Panc1 (cell line): ENCODE data around the gene HNRNPAB. TPM values are rescaled to one million over a fixed set of nuclear protein-coding genes. Genes with fewer than 3 reads are reported as not detected.

Source experiments
- ATAC-seq: fragments of 200-7000 bp; cut with Tn5 transposase; 2 replicates; pipeline ENCODE4 v1.9.1; 2020; ENCODE audit warnings: mild to moderate bottlenecking, moderate library complexity
- BruUV-seq: library from RNA; stranded (reverse); fragments of 400-500 nt; replicated peaks from 2 replicates; lab custom pipeline; 2021; lab: Mats Ljungman, UMichigan
- CTCF ChIA-PET: fragments of 300-600 bp; sonication (Branson Sonifier 250); formaldehyde crosslinking; loops from one replicate; lab custom pipeline; 2022; ENCODE audit warnings: antibody characterized with exemption; lab: Charles Lee
- POLR2A ChIA-PET: fragments of 300-600 bp; sonication (Branson Sonifier 250); formaldehyde crosslinking; loops from one replicate; lab custom pipeline; 2022; ENCODE audit warnings: antibody characterized with exemption; lab: Charles Lee
- DNase-seq: peaks from one replicate; pipeline ENCODE4 v3.0.0-alpha.2; 2010; ENCODE audit warnings: low read depth, low spot score
- H3K27ac ChIP-seq: 2 replicates; pipeline ENCODE4 v1.5.1; 2011; ENCODE audit warnings: mild to moderate bottlenecking, low read length, inconsistent platforms
- H3K27me3 ChIP-seq: fragments of 200-500 bp; sonication (Bioruptor generic); 2 replicates; pipeline ENCODE4 v1.6.0; 2014; ENCODE audit warnings: low read length, inconsistent platforms; ENCODE audit not compliant: control insufficient read depth, insufficient read depth
- H3K36me3 ChIP-seq: fragments of 200-500 bp; sonication (Bioruptor generic); 2 replicates; pipeline ENCODE4 v1.5.1; 2014; ENCODE audit warnings: inconsistent platforms, mild to moderate bottlenecking, low read length, moderate library complexity; ENCODE audit not compliant: control insufficient read depth, insufficient read depth
- H3K4me1 ChIP-seq: 2 replicates; pipeline ENCODE4 v1.5.1; 2011; ENCODE audit warnings: inconsistent platforms, mild to moderate bottlenecking, low read length, moderate library complexity; ENCODE audit not compliant: control insufficient read depth, insufficient read depth
- H3K4me3 ChIP-seq, 2 experiments: 2 replicates each; pipeline ENCODE4 v1.5.1; 2011 to 2012; ENCODE audit warnings: low read depth in 2 of 2, low read length in 2 of 2, mild to moderate bottlenecking in 2 of 2, inconsistent platforms in 1 of 2, moderate library complexity in 1 of 2
- H3K9me3 ChIP-seq: fragments of 200-500 bp; sonication (Bioruptor generic); 2 replicates; pipeline ENCODE4 v1.5.1; 2014; ENCODE audit warnings: low read depth, mild to moderate bottlenecking, inconsistent platforms, low read length, moderate library complexity; ENCODE audit not compliant: control insufficient read depth, insufficient read depth
- CTCF ChIP-seq: fragments of 450-650 bp; IDR thresholded peaks from 2 replicates; pipeline ENCODE4 v1.5.1; 2017; ENCODE audit warnings: mild to moderate bottlenecking
- POLR2AphosphoS5 ChIP-seq: IDR thresholded peaks from 2 replicates; pipeline ENCODE4 v1.6.1; 2012; ENCODE audit warnings: mild to moderate bottlenecking, low read depth, low read length, moderate library complexity
- SIN3A ChIP-seq: IDR thresholded peaks from 2 replicates; pipeline ENCODE4 v1.6.1; 2012; ENCODE audit warnings: low read depth, mild to moderate bottlenecking, low read length, moderate library complexity, borderline replicate concordance; ENCODE audit not compliant: insufficient read depth
- TCF7L2 ChIP-seq: IDR thresholded peaks from 2 replicates; pipeline ENCODE4 v1.6.1; 2011; ENCODE audit warnings: mild to moderate bottlenecking, low read depth, low read length, inconsistent platforms
- in situ Hi-C: cut with HindIII; loops from 2 replicates; pipeline ENCODE4 v1.10.0; 2016; ENCODE audit warnings: low sequenced_read_pairs, low pct_unique_long_range_greater_than_20kb
- intact Hi-C: fragments of 100-400 bp; cut with micrococcal nuclease; formaldehyde crosslinking; loops from one replicate; pipeline ENCODE4 v1.10.0; 2022; ENCODE audit not compliant: unreplicated experiment
- total RNA-seq: library from RNA; stranded (reverse); gene quantifications from one replicate; pipeline ENCODE4 v1.2.1, GENCODE V29; 2021; ENCODE audit not compliant: unreplicated experiment
- TF ChIP-seq, protein P1 (sequence below), 2 experiments: IDR thresholded peaks; 2 replicates each; pipeline ENCODE4 v1.6.1; 2011 to 2012; ENCODE audit warnings: low read depth in 2 of 2, control low read depth in 1 of 2, low read length in 1 of 2, mild to moderate bottlenecking in 1 of 2, moderate library complexity in 1 of 2; ENCODE audit not compliant: insufficient read depth in 1 of 2

The HNRNPAB gene
- total RNA-seq, 1 experiment from 2014 or later: 273 TPM

DNA sequence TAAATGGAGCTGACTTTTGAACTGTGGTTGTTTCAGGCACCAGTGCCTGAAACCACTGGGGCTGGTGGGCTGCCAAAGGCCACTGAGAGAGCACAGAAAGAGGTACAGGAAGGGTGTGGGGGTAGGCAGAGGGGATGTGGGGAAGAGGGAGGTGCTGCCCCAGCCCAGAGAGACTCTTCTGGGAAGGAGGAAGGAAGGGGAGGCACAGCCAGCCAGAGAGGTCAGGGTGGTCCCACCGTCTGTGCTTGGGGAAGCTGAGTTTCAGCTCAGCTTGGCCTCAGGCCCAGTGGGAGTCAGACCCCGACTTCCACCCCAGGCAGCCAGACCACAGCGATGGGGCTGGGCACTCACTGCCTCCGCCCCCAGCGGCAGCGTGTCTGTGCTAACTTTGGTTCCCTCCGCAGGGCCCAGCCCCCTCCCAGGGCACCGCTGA is 36.9 kb downstream of the HNRNPAB start:
- TF ChIP-seq CTCF (no peak), TCF7L2 (no peak), SIN3A (no peak), POLR2AphosphoS5 (no peak)
- TF ChIP-seq, protein P1, sequence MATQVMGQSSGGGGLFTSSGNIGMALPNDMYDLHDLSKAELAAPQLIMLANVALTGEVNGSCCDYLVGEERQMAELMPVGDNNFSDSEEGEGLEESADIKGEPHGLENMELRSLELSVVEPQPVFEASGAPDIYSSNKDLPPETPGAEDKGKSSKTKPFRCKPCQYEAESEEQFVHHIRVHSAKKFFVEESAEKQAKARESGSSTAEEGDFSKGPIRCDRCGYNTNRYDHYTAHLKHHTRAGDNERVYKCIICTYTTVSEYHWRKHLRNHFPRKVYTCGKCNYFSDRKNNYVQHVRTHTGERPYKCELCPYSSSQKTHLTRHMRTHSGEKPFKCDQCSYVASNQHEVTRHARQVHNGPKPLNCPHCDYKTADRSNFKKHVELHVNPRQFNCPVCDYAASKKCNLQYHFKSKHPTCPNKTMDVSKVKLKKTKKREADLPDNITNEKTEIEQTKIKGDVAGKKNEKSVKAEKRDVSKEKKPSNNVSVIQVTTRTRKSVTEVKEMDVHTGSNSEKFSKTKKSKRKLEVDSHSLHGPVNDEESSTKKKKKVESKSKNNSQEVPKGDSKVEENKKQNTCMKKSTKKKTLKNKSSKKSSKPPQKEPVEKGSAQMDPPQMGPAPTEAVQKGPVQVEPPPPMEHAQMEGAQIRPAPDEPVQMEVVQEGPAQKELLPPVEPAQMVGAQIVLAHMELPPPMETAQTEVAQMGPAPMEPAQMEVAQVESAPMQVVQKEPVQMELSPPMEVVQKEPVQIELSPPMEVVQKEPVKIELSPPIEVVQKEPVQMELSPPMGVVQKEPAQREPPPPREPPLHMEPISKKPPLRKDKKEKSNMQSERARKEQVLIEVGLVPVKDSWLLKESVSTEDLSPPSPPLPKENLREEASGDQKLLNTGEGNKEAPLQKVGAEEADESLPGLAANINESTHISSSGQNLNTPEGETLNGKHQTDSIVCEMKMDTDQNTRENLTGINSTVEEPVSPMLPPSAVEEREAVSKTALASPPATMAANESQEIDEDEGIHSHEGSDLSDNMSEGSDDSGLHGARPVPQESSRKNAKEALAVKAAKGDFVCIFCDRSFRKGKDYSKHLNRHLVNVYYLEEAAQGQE (IDR thresholded peaks at IDR 0.05; ENCODE audit: insufficient read depth in 1 of 2, low read depth in 2 of 2, low read length in 1 of 2): no peak
- no peaks in the 10 kb centered on the region for H3K36me3 ChIP-seq
- BruUV-seq: no TSS peak
- intact Hi-C loops (no loop called here), in situ Hi-C loops (no loop called here)
- no peaks in the 10 kb centered on the region for H3K9me3 ChIP-seq
- ATAC-seq (no peak), DNase-seq (no peak)
- H3K27me3 ChIP-seq: no peaks in the 10 kb centered on the region
- ChIA-PET POLR2A (interaction anchor here (0.6 kb wide), 1 partner anchor 11 kb away, joined by 4 read pairs; no protein-coding TSS in a partner anchor), CTCF (no interaction called here)
- H3K4me1 ChIP-seq: no peaks in the 10 kb centered on the region
- no peak overlapping the region for H3K27ac ChIP-seq
- H3K4me3 ChIP-seq: no peak overlapping the region

DNA sequence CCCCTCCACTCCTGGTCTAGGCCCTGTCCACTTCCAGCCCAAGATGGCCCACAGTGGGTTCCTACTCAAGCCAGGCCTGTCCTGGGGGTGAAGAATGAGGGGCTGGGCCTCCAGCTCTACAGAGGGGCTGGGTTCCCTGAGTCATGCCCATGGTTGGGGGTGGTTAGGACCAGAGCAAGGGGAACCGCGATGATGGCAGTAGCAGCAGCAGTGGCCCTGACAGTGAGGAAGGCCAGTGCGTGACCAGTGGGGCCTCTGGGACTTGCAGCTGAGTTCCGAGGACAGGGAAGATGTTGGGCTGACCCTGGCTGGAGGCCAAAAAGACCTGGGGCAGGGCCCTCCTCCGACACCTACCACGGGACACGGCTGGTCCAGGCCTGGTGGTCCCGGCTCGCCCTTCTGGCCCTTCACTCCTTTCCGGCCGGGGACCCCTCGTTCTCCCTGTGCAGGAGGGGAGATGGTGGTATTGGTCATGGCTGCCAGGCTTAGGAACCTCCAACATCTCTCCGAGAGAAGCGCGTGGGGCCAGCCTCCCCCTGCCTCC is 37.4 kb downstream of the HNRNPAB start:
- Histone ChIP-seq H3K27ac (no peak overlapping the region), H3K4me1 (no peaks in the 10 kb centered on the region), H3K36me3 (no peaks in the 10 kb centered on the region), H3K27me3 (no peaks in the 10 kb centered on the region), H3K9me3 (no peaks in the 10 kb centered on the region), H3K4me3 (no peak overlapping the region)
- TF ChIP-seq POLR2AphosphoS5 (no peak), SIN3A (no peak)
- TF ChIP-seq, protein P1 (IDR thresholded peaks at IDR 0.05; ENCODE audit: insufficient read depth in 1 of 2, low read depth in 2 of 2, low read length in 1 of 2): no peak
- BruUV-seq: no TSS peak
- intact Hi-C loops: no loop called here
- in situ Hi-C loops: no loop called here
- ChIA-PET CTCF (no interaction called here), POLR2A (no interaction called here)
- DNase-seq (no peak), ATAC-seq (no peak)
